ENCODE measurements around the gene AHNAK2. TPM values are rescaled to one million over a fixed set of nuclear protein-coding genes. Genes with fewer than 3 reads are reported as not detected.

Gene AHNAK2
- total RNA-seq, 4 donors from 2014 or later: 147 to 313 (median 172) TPM

GRCh38 chr14:104894331-104895206 lies 83.6 kb downstream of the AHNAK2 start:
- H3K36me3 ChIP-seq: peaks cover 0 to 28% (median 4%) of the 10 kb centered on the region in 3 donors
- 83 to 91% methylated on average over 8 to 18 of the region's 30 CpGs for WGBS, 2 donors
- H3K9me3 ChIP-seq: no peaks in the 10 kb centered on the region
- H3K4me1 ChIP-seq: peaks cover 0 to 36% (median 0%) of the 10 kb centered on the region in 3 donors
- no peak for DNase-seq
- H3K27ac ChIP-seq: no peak overlapping the region
- intact Hi-C loops (cut with DNase I): loop anchor here (5.0 kb wide), 1 partner anchor 153 kb away; no protein-coding TSS in a partner anchor
- TF ChIP-seq CTCF (IDR thresholded peaks at IDR 0.05) (no peak), POLR2A (IDR thresholded peaks at IDR 0.05) (no peak)
- no peak overlapping the region for H3K4me3 ChIP-seq
- no peaks in the 10 kb centered on the region for H3K27me3 ChIP-seq

- H3K9me3 ChIP-seq: no peaks in the 10 kb centered on the region
- H3K27ac ChIP-seq: no peak overlapping the region
- WGBS, 2 donors: 40 to 85% methylated on average over 2 to 4 of the region's 39 CpGs
- intact Hi-C loops (cut with DNase I): no loop called here
- no peaks in the 10 kb centered on the region for H3K27me3 ChIP-seq
- H3K4me1 ChIP-seq: peaks cover 0 to 36% (median 0%) of the 10 kb centered on the region in 3 donors
- H3K36me3 ChIP-seq: peaks cover 0 to 37% (median 4%) of the 10 kb centered on the region in 3 donors
- TF ChIP-seq POLR2A (IDR thresholded peaks at IDR 0.05) (no peak), CTCF (IDR thresholded peaks at IDR 0.05) (no peak)
- DNase-seq: no peak
- H3K4me3 ChIP-seq: no peak overlapping the region
Measured at GRCh38 chr14:104893435-104894207, 84.6 kb downstream of the AHNAK2 start.

- TF ChIP-seq POLR2A (IDR thresholded peaks at IDR 0.05): no peak
- no peak for TF ChIP-seq CTCF (IDR thresholded peaks at IDR 0.05)
- intact Hi-C loops (cut with DNase I): no loop called here
- H3K27me3 ChIP-seq: no peaks in the 10 kb centered on the region
- H3K4me3 ChIP-seq: no peak overlapping the region
- H3K27ac ChIP-seq: no peak overlapping the region
- peaks cover under 1 to 45% (median 9%) of the 10 kb centered on the region in 3 donors for H3K36me3 ChIP-seq
- H3K9me3 ChIP-seq: no peaks in the 10 kb centered on the region
- H3K4me1 ChIP-seq: peaks cover 0 to 36% (median 0%) of the 10 kb centered on the region in 3 donors
- DNase-seq: no peak
- WGBS, 2 donors: 55 to 56% methylated on average over 5 to 6 of the region's 31 CpGs
Measured at GRCh38 chr14:104892531-104893434, 85.4 kb downstream of the AHNAK2 start.

GRCh38 chr14:104891664-104892530 lies 86.3 kb downstream of the AHNAK2 start:
- intact Hi-C loops (cut with DNase I): no loop called here
- H3K27ac ChIP-seq: no peak overlapping the region
- TF ChIP-seq POLR2A (IDR thresholded peaks at IDR 0.05) (no peak), CTCF (IDR thresholded peaks at IDR 0.05) (no peak)
- DNase-seq: no peak
- H3K4me1 ChIP-seq: peaks cover 0 to 33% (median 0%) of the 10 kb centered on the region in 3 donors
- H3K27me3 ChIP-seq: no peaks in the 10 kb centered on the region
- peaks cover 9 to 54% (median 17%) of the 10 kb centered on the region in 3 donors for H3K36me3 ChIP-seq
- no peak overlapping the region for H3K4me3 ChIP-seq
- no peaks in the 10 kb centered on the region for H3K9me3 ChIP-seq
- WGBS, 2 donors: 100% methylated on average over 5 of the region's 13 CpGs; no CpG with 5 or more reads in 1 of the 2 donors
